K562 (cell line): Measurements from ENCODE around the gene CHGA. TPM values are rescaled to one million over a fixed set of nuclear protein-coding genes. Genes with fewer than 3 reads are reported as not detected.

Experiments used
- ATAC-seq: fragments of 200-7000 bp; cut with Tn5 transposase; 3 replicates; pipeline ENCODE4 v1.9.1; 2020; ENCODE audit warnings: moderate library complexity
- BruUV-seq: library from RNA; stranded (reverse); fragments of 400-500 nt; replicated peaks from 2 replicates; lab custom pipeline; 2021; lab: Mats Ljungman, UMichigan
- CTCF ChIA-PET: fragments of 300-600 bp; formaldehyde crosslinking; extraction: SDS; loops from one replicate; lab custom pipeline; 2021; ENCODE audit warnings: low intra/inter-chr PET ratio; lab: Yijun Ruan, JAX
- POLR2A ChIA-PET: fragments of 300-600, 350-650 bp; sonication (Branson Sonifier 250); formaldehyde crosslinking; extraction: SDS; loops from one replicate; lab custom pipeline; 2021; ENCODE audit warnings: antibody characterized with exemption, inconsistent platforms; lab: Yijun Ruan, JAX
- DNase-seq, 4 experiments: peaks; one replicate each; pipeline versions ENCODE4 v3.0.0 to v3.0.0-alpha.2; 2011 to 2018; ENCODE audit warnings: low spot score in 3 of 4, mixed read lengths in 3 of 4; ENCODE audit errors: extremely low read depth in 1 of 4
- FAIRE-seq: peaks from 2 replicates; lab custom pipeline; 2011; peaks lifted over from hg19 to GRCh38; lab: Jason Lieb, UNC
- H2AFZ ChIP-seq: 2 replicates; pipeline ENCODE4 v1.6.0; 2011; ENCODE audit warnings: low read depth, low read length, control low read depth, inconsistent platforms
- H3K27ac ChIP-seq: fragments of 200-600 bp; 3 replicates; pipeline ENCODE4 v1.8.0; 2011; ENCODE audit warnings: low read depth, mild to moderate bottlenecking, control low read depth, inconsistent platforms, low read length, moderate library complexity, mixed read lengths; ENCODE audit errors: extremely low read depth
- H3K27me3 ChIP-seq, 2 experiments: fragments of 300-600 bp in 1 of 2; 2 replicates in 1 of 2; 3 replicates in 1 of 2; pipeline versions ENCODE4 v1.6.0 to v1.8.0; 2011; ENCODE audit warnings: inconsistent platforms in 2 of 2, low read length in 2 of 2, mild to moderate bottlenecking in 1 of 2, mixed read lengths in 1 of 2, moderate library complexity in 1 of 2; ENCODE audit not compliant: control insufficient read depth in 2 of 2, insufficient read depth in 2 of 2
- H3K36me3 ChIP-seq: fragments of 300-600 bp; 3 replicates; pipeline ENCODE4 v1.8.0; 2011; ENCODE audit warnings: mild to moderate bottlenecking, low read length, inconsistent platforms; ENCODE audit not compliant: control insufficient read depth, insufficient read depth
- H3K4me1 ChIP-seq, 2 experiments: fragments of 200-600 bp in 1 of 2; replicated peaks in 1 of 2; 2 replicates in 1 of 2; 3 replicates in 1 of 2; pipeline versions ENCODE4 v1.5.1 to v1.8.0; 2011; ENCODE audit warnings: inconsistent platforms in 2 of 2, low read length in 2 of 2, mild to moderate bottlenecking in 1 of 2, mixed read lengths in 1 of 2, moderate library complexity in 1 of 2; ENCODE audit not compliant: control insufficient read depth in 2 of 2, insufficient read depth in 2 of 2
- H3K4me2 ChIP-seq: 2 replicates; pipeline ENCODE4 v1.6.1; 2011; ENCODE audit warnings: low read length, control low read depth, inconsistent platforms, mixed read lengths; ENCODE audit not compliant: insufficient read depth
- H3K4me3 ChIP-seq: fragments of 200-600 bp; sonication (generic), shearing (Covaris generic); 2 replicates; pipeline ENCODE4 v1.5.1; 2016; ENCODE audit warnings: control low read depth, inconsistent platforms
- H3K79me2 ChIP-seq: fragments of 200-600 bp; 3 replicates; pipeline ENCODE4 v1.8.0; 2011; ENCODE audit warnings: low read length, inconsistent platforms; ENCODE audit not compliant: control insufficient read depth, insufficient read depth
- H3K9ac ChIP-seq, 2 experiments: 2 replicates each; pipeline versions ENCODE4 v1.6.0 to v1.6.1; 2011; ENCODE audit warnings: low read depth in 2 of 2, low read length in 2 of 2, control low read depth in 1 of 2, inconsistent platforms in 1 of 2, mild to moderate bottlenecking in 1 of 2, mixed read lengths in 1 of 2; ENCODE audit not compliant: insufficient read depth in 1 of 2
- H3K9me1 ChIP-seq: one replicate; pipeline ENCODE4 v1.6.0; 2011; ENCODE audit warnings: inconsistent platforms, mild to moderate bottlenecking, low read length, moderate library complexity; ENCODE audit not compliant: control insufficient read depth, insufficient read depth
- H3K9me3 ChIP-seq: replicated peaks from 2 replicates; pipeline ENCODE4 v1.5.1; 2011; ENCODE audit warnings: low read depth, low read length, inconsistent platforms; ENCODE audit not compliant: control insufficient read depth, insufficient read depth
- H4K20me1 ChIP-seq: replicated peaks from 2 replicates; pipeline ENCODE4 v1.6.1; 2011; ENCODE audit warnings: low read length, inconsistent platforms, mixed read lengths; ENCODE audit not compliant: control insufficient read depth, insufficient read depth
- CEBPB ChIP-seq: fragments of 450-650 bp; IDR thresholded peaks from 2 replicates; pipeline ENCODE4 v1.6.1; 2016; ENCODE audit warnings: missing genetic modification characterization, missing compliant biosample characterization
- E4F1 ChIP-seq: fragments of 250-450 bp; sonication (Bioruptor Pico); IDR thresholded peaks from 2 replicates; pipeline ENCODE4 v1.5.0; 2021; ENCODE audit warnings: mild to moderate bottlenecking, borderline replicate concordance
- GABPA ChIP-seq: fragments of 200-800 bp; sonication (Bioruptor generic); conservative IDR thresholded peaks from 2 replicates; pipeline ENCODE4 v1.6.1; 2016; ENCODE audit warnings: low read depth, missing genetic modification characterization, missing compliant biosample characterization
- IFI16 ChIP-seq: fragments of 250-450 bp; sonication (Bioruptor Pico); IDR thresholded peaks from 2 replicates; pipeline ENCODE4 v2.1.2; 2022; ENCODE audit warnings: mild to moderate bottlenecking, inconsistent platforms
- NKRF ChIP-seq: fragments of 450-650 bp; IDR thresholded peaks from 2 replicates; pipeline ENCODE4 v1.6.1; 2016; ENCODE audit warnings: borderline replicate concordance
- ZC3H11A ChIP-seq: IDR thresholded peaks from 2 replicates; pipeline ENCODE4 v1.6.1; 2012; ENCODE audit warnings: low read depth, low read length, improper control_type of control experiment
- ZNF165 ChIP-seq: fragments of 250-450 bp; sonication (Bioruptor Pico); IDR thresholded peaks from 2 replicates; pipeline ENCODE4 v1.4.0; 2020; ENCODE audit warnings: borderline replicate concordance
- ZNF311 ChIP-seq: fragments of 250-450 bp; sonication (Bioruptor Pico); IDR thresholded peaks from 2 replicates; pipeline ENCODE4 v1.4.0; 2020; ENCODE audit warnings: mild to moderate bottlenecking, moderate library complexity
- WGBS: fragments of 100-300 bp; shearing (Covaris generic); methylation state at CpG from one replicate; pipeline ENCODE4 v1.1.6; 2016; ENCODE audit warnings: low coverage, mixed read lengths; ENCODE audit not compliant: insufficient coverage; ENCODE audit errors: missing lambda C conversion rate; 5-methylcytosine and 5-hydroxymethylcytosine counted together
- in situ Hi-C: fragments of 300-500 bp; cut with MboI; formaldehyde crosslinking; loops from 4 replicates; pipeline ENCODE4 v1.15.0; 2018; ENCODE audit warnings: inconsistent platforms, mixed read lengths
- intact Hi-C: fragments of 100-400 bp; cut with micrococcal nuclease; formaldehyde crosslinking; loops from 2 replicates; pipeline ENCODE4 v1.14.2; 2022
- polyA plus RNA-seq, 8 experiments: library from polyadenylated mRNA; depleted of rRNA in 4 of 8; stranded (reverse) in 5 of 8; unstranded in 3 of 8; fragments of >200 nt; fragmentation: Nextera tagmentation in 2 of 8; fragmentation: Illumina TruSeq in 1 of 8; extraction: Ambion mirVana in 2 of 8; extraction: Trizol in 1 of 8; gene quantifications; 2 replicates each; pipeline versions ENCODE4 v1.2.1 to v1.2.3, GENCODE V29; 2011 to 2014; ENCODE audit warnings: inconsistent platforms in 1 of 8, missing spikeins in 1 of 8
- total RNA-seq, 7 experiments: library from RNA; depleted of rRNA in 6 of 7; stranded (reverse); fragments of >200 nt in 6 of 7; fragmentation: Illumina TruSeq in 2 of 7; extraction: Trizol in 2 of 7; gene quantifications; 2 replicates each; pipeline versions ENCODE4 v1.2.1 to v1.2.3, GENCODE V29; 2011 to 2021; ENCODE audit warnings: low replicate concordance in 1 of 7

The CHGA gene
- total and polyA plus RNA-seq, 9 of the 15 experiments (the other 6 are each of a cell fraction or from before 2014, with no cell fraction given): not detected

DNA sequence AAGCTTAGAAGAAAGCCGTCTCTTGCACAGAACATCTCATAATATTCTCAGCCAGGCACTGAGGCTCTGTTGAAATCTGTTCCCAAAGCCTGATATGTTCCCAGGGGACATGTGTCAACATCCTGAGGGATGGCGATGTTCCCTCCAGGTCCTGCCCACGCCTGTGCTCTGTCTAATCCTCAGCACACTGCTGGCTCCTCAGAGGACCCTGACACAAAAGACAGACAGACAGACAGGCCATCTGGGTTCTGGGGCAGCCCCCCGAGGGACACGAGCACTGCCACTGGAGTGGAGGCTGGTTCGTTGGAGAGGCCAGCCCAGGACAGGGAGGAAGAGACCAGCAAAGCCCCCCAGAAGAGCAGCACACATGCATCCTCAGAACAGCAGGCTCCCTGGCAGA is 27.8 kb downstream of the CHGA start:
- in situ Hi-C loops (loop anchor here (10.0 kb wide), 1 partner anchor 194 kb away; no protein-coding TSS in a partner anchor), intact Hi-C loops (no loop called here)
- no peak overlapping the region for H3K4me2 ChIP-seq
- H4K20me1 ChIP-seq: 0 out of 2 replicates have a peak, but pooled peaks cover 5% of the 10 kb centered on the region
- ATAC-seq (no peak), DNase-seq (no peak), FAIRE-seq (no peak)
- H3K4me1 ChIP-seq: peaks cover 0 to 13% of the 10 kb centered on the region in 2 experiments; a peak in 2 of 5 replicates
- no peaks in the 10 kb centered on the region for H3K9me1 ChIP-seq
- BruUV-seq: no TSS peak
- H3K79me2 ChIP-seq: no peaks in the 10 kb centered on the region
- H3K36me3 ChIP-seq: peaks cover 8% of the 10 kb centered on the region; the same call in 1 of the 3 replicates
- POLR2A ChIA-PET: no interaction called here
- 87% methylated on average over 5 of the region's 6 CpGs for WGBS
- no peak overlapping the region for H3K9ac ChIP-seq
- no peaks in the 10 kb centered on the region for H3K9me3 ChIP-seq
- no peak overlapping the region for H3K27ac ChIP-seq
- H2AFZ ChIP-seq: no peak overlapping the region
- H3K4me3 ChIP-seq: no peak overlapping the region
- no peaks in the 10 kb centered on the region for H3K27me3 ChIP-seq
- TF ChIP-seq IFI16 (CRISPR knock-in tag) (no peak), E4F1 (CRISPR knock-in tag) (no peak), ZNF165 (CRISPR knock-in tag) (no peak), NKRF (no peak), ZNF311 (no peak), ZC3H11A (no peak), GABPA (tag) (no peak), CEBPB (no peak)
- CTCF ChIA-PET: interaction anchor here (0.6 to 2.4 kb wide), 2 partner anchors 188 to 209 kb away, joined by 3 to 18 read pairs; no protein-coding TSS in a partner anchor
